ENCODE measurements around the gene LRFN2.

Gene LRFN2

DNA sequence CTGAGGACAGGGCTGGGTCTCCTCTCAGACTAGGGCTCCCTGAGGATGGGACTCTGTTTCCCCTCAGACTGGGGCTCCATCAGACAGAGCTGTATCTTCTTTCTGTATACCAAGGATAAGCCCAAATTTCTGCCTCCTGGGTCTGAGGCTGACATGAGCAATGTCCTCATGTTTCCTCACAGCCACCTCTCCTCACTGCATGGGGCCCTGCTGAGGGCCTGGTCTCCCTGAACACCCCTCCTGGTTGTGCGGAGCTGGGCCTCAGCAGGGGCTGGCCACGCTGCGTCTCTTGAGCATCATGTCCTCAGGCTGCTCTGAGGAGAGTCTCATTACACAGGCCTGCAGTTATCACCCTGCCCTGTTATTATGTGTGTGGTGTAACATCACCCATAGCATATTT, 144.6 kb downstream of the LRFN2 start:
- no peak for DNase-seq (ENCODE audit: extremely low read depth, low read depth)
- TF ChIP-seq, protein P1, sequence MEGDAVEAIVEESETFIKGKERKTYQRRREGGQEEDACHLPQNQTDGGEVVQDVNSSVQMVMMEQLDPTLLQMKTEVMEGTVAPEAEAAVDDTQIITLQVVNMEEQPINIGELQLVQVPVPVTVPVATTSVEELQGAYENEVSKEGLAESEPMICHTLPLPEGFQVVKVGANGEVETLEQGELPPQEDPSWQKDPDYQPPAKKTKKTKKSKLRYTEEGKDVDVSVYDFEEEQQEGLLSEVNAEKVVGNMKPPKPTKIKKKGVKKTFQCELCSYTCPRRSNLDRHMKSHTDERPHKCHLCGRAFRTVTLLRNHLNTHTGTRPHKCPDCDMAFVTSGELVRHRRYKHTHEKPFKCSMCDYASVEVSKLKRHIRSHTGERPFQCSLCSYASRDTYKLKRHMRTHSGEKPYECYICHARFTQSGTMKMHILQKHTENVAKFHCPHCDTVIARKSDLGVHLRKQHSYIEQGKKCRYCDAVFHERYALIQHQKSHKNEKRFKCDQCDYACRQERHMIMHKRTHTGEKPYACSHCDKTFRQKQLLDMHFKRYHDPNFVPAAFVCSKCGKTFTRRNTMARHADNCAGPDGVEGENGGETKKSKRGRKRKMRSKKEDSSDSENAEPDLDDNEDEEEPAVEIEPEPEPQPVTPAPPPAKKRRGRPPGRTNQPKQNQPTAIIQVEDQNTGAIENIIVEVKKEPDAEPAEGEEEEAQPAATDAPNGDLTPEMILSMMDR (IDR thresholded peaks at IDR 0.05; ENCODE audit: low read depth, low read length) = no peak

DNA sequence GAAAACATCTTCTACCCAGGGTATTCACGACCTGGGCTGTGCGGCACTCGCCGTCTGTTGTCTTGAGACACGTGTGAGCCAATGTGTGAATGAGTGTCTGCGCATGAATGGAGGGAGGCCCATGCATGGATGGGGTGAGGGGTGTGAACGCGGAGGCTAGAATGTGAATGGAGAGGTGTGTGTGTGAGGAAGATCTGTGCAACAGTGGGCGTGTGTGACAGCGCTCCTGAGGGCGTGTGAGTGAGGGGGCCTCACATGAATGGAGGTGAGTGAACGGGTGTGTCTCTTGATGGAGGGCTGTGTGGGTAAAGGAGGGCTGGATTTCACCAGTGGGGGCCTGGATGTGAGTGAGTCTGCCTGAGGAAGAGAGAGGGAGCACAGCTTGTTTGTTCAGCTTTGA, 146.0 kb downstream of the LRFN2 start:
- TF ChIP-seq, protein P1 (IDR thresholded peaks at IDR 0.05; ENCODE audit: low read depth, low read length) = no peak
- DNase-seq (ENCODE audit: extremely low read depth, low read depth) = no peak

DNA sequence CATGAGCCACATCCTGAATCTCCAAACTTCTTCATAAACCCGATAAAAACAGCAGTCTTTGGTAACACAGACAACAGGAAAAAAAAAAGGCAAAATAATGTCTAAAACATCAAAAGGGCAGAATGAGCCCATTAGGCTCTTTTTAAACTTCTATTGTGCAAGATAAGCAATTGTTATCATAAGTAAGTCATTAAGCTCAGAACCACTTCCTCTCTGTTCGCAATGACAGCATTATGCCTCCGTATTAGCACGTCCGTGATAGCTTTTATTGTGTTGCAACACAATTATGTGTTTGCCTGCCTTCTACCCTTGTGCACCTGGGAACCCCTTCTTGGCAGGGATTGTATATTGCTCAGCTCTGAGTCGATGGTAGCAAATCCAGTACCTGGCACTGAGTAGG, 147.1 kb downstream of the LRFN2 start:
- DNase-seq (ENCODE audit: extremely low read depth, low read depth) = no peak
- TF ChIP-seq, protein P1 (IDR thresholded peaks at IDR 0.05; ENCODE audit: low read depth, low read length) = no peak

DNA sequence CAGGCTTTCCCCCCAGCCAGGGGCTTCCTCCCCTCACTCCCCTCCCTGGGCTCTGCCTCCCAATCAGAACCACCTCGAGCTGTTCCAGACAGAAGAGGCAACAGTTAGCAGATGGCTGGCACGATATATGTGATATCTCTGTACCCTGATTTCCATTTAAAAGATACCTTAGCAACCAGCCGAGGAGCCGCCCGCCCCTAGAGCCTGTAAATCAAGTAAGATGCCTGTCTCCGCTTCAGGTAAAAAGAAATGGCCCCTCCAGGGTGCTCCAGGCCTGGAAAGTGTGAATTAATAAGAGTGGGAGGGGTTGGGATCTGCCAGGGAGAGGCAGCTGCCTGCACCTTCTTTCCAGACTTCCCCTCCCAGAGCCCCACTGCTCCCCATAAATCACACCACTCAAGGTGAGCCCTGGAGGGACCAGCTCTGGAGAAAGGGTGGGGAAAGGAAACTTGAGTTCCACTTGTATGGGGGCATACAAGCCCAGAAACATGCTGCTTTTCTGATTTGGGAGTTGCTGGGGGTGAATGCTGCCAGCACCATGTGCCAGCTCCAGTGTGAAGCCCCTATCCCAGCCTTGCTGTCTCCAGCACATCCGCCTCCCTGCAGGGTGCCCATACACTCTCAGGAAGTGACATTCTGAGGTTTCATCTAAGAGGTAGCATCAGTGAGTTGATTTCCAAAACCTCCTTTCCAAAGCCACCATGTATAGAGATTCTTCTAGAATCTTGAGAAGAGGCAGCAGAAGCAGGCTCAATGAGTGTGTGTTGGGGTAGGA, 148.0 kb downstream of the LRFN2 start:
- TF ChIP-seq, protein P1 (IDR thresholded peaks at IDR 0.05; ENCODE audit: low read depth, low read length) = no peak
- DNase-seq (ENCODE audit: extremely low read depth, low read depth) = no peak

DNA sequence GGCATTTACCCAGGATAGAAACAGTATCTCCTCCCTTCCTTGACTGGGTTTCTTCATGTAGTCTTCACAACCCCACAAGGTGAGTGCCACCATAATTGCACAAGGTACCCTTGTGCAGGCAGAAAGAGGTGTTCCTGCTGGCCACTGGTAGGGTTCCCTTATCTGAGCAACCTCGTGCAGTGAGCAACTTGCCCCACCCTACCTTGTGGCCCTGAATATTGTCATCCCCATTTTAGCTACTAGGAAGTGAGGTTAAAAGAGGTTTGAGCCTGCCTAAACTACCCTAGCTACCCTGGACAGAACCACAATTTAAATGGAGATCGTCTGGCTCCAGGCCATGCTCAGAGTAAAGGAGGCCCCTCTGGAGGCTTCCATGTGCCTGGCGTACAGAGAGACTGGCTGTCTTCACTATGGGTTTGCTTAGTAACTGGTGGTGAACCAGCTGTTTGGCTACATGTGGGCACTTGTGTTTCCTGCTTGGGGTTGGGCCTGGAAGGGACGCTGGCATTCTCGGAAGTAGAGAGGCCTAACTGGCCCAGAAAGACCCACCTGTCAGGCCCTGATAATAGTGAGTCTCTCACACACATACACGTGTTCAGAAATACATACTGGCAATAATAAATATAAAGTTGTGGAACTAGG, 148.8 kb downstream of the LRFN2 start:
- DNase-seq (ENCODE audit: extremely low read depth, low read depth) = no peak

DNA sequence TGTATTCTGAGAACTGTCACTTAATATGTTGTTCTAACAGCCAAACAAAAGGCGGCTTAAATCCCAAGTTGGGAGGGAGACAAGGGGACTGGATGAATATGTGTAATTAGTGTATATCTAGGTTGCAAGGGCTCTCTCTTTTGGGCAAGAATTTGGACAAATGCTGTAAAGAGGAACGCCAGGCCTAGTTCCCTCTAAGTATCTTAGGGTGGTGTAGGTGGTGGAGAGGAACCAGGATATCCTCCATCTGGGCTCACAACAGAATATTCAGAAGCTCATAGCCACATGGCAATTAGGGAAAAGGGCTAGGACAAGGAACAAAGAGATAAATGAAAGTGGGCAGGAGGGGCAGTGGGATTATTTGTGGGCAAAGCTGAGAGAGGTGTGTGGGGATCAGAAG, 149.5 kb downstream of the LRFN2 start:
- DNase-seq (ENCODE audit: extremely low read depth, low read depth) = no peak
- TF ChIP-seq, protein P1 (IDR thresholded peaks at IDR 0.05; ENCODE audit: low read depth, low read length) = no peak

More for the DNA sequence above, 148.8 kb downstream of the LRFN2 start:
- TF ChIP-seq, protein P1 (IDR thresholded peaks at IDR 0.05; ENCODE audit: low read depth, low read length) = no peak

Measured in AG09319 (cell line).